SK-N-SH treated with all-trans-retinoic acid at 6 μM for 48 hours (cell line): Measurements from ENCODE around the gene FOXO1.

ENCODE experiments used
- ATAC-seq: fragments of 200-7000 bp; cut with Tn5 transposase; 3 replicates; pipeline ENCODE4 v1.9.1; 2020; ENCODE audit warnings: mild to moderate bottlenecking, moderate library complexity
- ARNTL ChIP-seq: fragments of 450-650 bp; formaldehyde crosslinking; IDR thresholded peaks from 2 replicates; pipeline ENCODE4 v1.5.0; 2020; ENCODE audit warnings: low read depth, mild to moderate bottlenecking, moderate library complexity, borderline replicate concordance
- CREB5 ChIP-seq: fragments of 250-450 bp; sonication (Bioruptor Pico); IDR thresholded peaks from 2 replicates; pipeline ENCODE4 v1.5.1; 2020; ENCODE audit warnings: low read depth, mild to moderate bottlenecking, moderate library complexity
- ESRRG ChIP-seq: fragments of 250-450 bp; sonication (Bioruptor Pico); IDR thresholded peaks from 2 replicates; pipeline ENCODE4 v1.6.1; 2021; ENCODE audit warnings: mild to moderate bottlenecking
- GLIS3 ChIP-seq: fragments of 250-450 bp; sonication (Bioruptor Pico); IDR thresholded peaks from 2 replicates; pipeline ENCODE4 v1.5.0; 2020; ENCODE audit warnings: mild to moderate bottlenecking, moderate library complexity
- ISL1 ChIP-seq: fragments of 250-450 bp; sonication (Bioruptor Pico); IDR thresholded peaks from 2 replicates; pipeline ENCODE4 v2.1.2; 2022; ENCODE audit warnings: mild to moderate bottlenecking, moderate library complexity
- OSR1 ChIP-seq: fragments of 250-450 bp; sonication (Bioruptor Pico); IDR thresholded peaks from 2 replicates; pipeline ENCODE4 v1.8.0; 2022; ENCODE audit warnings: moderate library complexity, mild to moderate bottlenecking, inconsistent platforms
- PATZ1 ChIP-seq: fragments of 250-450 bp; sonication (Bioruptor Pico); IDR thresholded peaks from 2 replicates; pipeline ENCODE4 v1.8.0; 2020; ENCODE audit warnings: mild to moderate bottlenecking, moderate library complexity, borderline replicate concordance
- POU6F1 ChIP-seq: fragments of 250-450 bp; sonication (Bioruptor Pico); IDR thresholded peaks from 2 replicates; pipeline ENCODE4 v1.8.0; 2021; ENCODE audit warnings: low read depth, mild to moderate bottlenecking, moderate library complexity, borderline replicate concordance
- PPARA ChIP-seq: fragments of 250-450 bp; sonication (Bioruptor Pico); IDR thresholded peaks from 2 replicates; pipeline ENCODE4 v1.5.0; 2020; ENCODE audit warnings: mild to moderate bottlenecking, borderline replicate concordance
- RARB ChIP-seq: fragments of 250-450 bp; sonication (Bioruptor Pico); IDR thresholded peaks from 2 replicates; pipeline ENCODE4 v1.8.0; 2021; ENCODE audit warnings: mild to moderate bottlenecking, moderate library complexity
- SNAI2 ChIP-seq: fragments of 250-450 bp; sonication (Bioruptor Pico); IDR thresholded peaks from 2 replicates; pipeline ENCODE4 v1.5.0; 2020; ENCODE audit warnings: mild to moderate bottlenecking, moderate library complexity
- TCF4 ChIP-seq: fragments of 250-450 bp; sonication (Bioruptor Pico); IDR thresholded peaks from 2 replicates; pipeline ENCODE4 v1.8.0; 2021; ENCODE audit warnings: mild to moderate bottlenecking, moderate library complexity, borderline replicate concordance
- TOX ChIP-seq: fragments of 250-450 bp; sonication (Bioruptor Pico); IDR thresholded peaks from 2 replicates; pipeline ENCODE4 v1.8.0; 2021; ENCODE audit warnings: mild to moderate bottlenecking, moderate library complexity, borderline replicate concordance
- ZC3H10 ChIP-seq: fragments of 250-450 bp; sonication (Bioruptor Pico); IDR thresholded peaks from 2 replicates; pipeline ENCODE4 v1.5.1; 2021; ENCODE audit warnings: mild to moderate bottlenecking, moderate library complexity
- ZFP3 ChIP-seq: fragments of 250-450 bp; sonication (Bioruptor Pico); IDR thresholded peaks from 2 replicates; pipeline ENCODE4 v1.5.0; 2020; ENCODE audit warnings: mild to moderate bottlenecking, moderate library complexity
- ZNF565 ChIP-seq: fragments of 450-650 bp; formaldehyde crosslinking; conservative IDR thresholded peaks from 2 replicates; pipeline ENCODE4 v1.5.0; 2020; ENCODE audit warnings: low read depth, mild to moderate bottlenecking, moderate library complexity
- ZNF70 ChIP-seq: fragments of 450-650 bp; formaldehyde crosslinking; IDR thresholded peaks from 2 replicates; pipeline ENCODE4 v1.5.0; 2020; ENCODE audit warnings: mild to moderate bottlenecking, moderate library complexity
- ZNF8 ChIP-seq: fragments of 450-650 bp; formaldehyde crosslinking; IDR thresholded peaks from 2 replicates; pipeline ENCODE4 v1.5.0; 2020; ENCODE audit warnings: mild to moderate bottlenecking, moderate library complexity
- TF ChIP-seq, protein P1 (sequence below): fragments of 250-450 bp; sonication (Bioruptor Pico); IDR thresholded peaks from 2 replicates; pipeline ENCODE4 v1.5.1; 2021; ENCODE audit warnings: mild to moderate bottlenecking, moderate library complexity

FOXO1 gene

GRCh38 chr13:40533072-40533471 is 133.4 kb downstream of the FOXO1 start:
- TF ChIP-seq CREB5 (CRISPR knock-in tag) (no peak), GLIS3 (CRISPR knock-in tag) (no peak), TCF4 (CRISPR knock-in tag) (no peak), PPARA (CRISPR knock-in tag) (no peak), ZNF565 (CRISPR knock-in tag) (no peak)
- ATAC-seq: no peak

DNA sequence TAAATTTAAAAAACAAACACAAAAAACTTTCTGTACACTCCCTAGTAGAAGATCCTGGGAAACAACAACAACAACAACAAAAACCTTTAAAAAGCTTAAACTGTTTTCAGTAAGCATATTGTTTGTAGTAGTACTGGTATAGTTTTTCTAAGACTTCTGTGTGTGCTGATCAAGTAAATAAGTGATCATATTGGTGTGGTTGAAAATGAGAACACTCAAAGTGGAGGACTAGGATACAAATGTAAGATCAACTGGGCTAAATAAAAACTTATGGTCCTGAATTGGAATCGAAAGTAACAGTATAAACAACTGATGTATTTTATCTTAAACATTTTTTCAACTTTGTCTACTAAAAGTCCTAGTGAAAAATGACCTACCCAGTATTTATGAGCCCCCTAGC is 135.5 kb downstream of the FOXO1 start:
- TF ChIP-seq ISL1 (CRISPR knock-in tag) (no peak), OSR1 (CRISPR knock-in tag) (no peak), ZNF8 (CRISPR knock-in tag) (no peak), CREB5 (CRISPR knock-in tag) (no peak), ESRRG (no peak)
- TF ChIP-seq, protein P1, sequence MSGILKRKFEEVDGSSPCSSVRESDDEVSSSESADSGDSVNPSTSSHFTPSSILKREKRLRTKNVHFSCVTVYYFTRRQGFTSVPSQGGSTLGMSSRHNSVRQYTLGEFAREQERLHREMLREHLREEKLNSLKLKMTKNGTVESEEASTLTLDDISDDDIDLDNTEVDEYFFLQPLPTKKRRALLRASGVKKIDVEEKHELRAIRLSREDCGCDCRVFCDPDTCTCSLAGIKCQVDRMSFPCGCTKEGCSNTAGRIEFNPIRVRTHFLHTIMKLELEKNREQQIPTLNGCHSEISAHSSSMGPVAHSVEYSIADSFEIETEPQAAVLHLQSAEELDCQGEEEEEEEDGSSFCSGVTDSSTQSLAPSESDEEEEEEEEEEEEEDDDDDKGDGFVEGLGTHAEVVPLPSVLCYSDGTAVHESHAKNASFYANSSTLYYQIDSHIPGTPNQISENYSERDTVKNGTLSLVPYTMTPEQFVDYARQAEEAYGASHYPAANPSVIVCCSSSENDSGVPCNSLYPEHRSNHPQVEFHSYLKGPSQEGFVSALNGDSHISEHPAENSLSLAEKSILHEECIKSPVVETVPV (CRISPR knock-in tag): no peak
- no peak for ATAC-seq

DNA sequence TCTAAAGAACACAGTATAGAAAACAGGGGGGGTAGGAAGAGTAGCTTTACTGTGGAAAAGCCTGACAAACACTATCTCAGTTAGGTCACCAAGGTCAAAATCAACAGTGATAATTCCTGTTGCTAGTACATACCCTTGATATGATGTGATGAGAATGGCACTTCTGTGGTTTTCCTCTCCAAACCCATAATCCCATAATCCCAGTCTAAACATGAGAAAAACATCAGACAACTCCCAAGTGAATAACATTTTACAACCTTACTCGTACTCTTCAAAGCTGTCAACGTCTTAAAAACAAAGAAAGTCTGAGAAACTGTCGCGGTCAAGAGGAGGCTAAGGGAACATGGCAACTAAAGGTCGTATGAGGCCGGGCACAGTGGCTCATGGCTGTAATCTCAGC is 137.6 kb downstream of the FOXO1 start:
- no peak for ATAC-seq
- TF ChIP-seq ZC3H10 (no peak), ESRRG (no peak), ARNTL (CRISPR knock-in tag) (no peak), OSR1 (CRISPR knock-in tag) (no peak), SNAI2 (CRISPR knock-in tag) (no peak), ZFP3 (CRISPR knock-in tag) (no peak), ZNF565 (CRISPR knock-in tag) (no peak), GLIS3 (CRISPR knock-in tag) (no peak), PATZ1 (CRISPR knock-in tag) (no peak), ISL1 (CRISPR knock-in tag) (no peak), TCF4 (CRISPR knock-in tag) (no peak), PPARA (CRISPR knock-in tag) (no peak), CREB5 (CRISPR knock-in tag) (no peak), POU6F1 (CRISPR knock-in tag) (no peak), ZNF8 (CRISPR knock-in tag) (no peak), TOX (CRISPR knock-in tag) (no peak), ZNF70 (CRISPR knock-in tag) (no peak), RARB (CRISPR knock-in tag) (no peak)
- TF ChIP-seq, protein P1 (CRISPR knock-in tag): no peak
